GM21529 (cell line): Measurements from ENCODE around the gene UXS1.
A peak's percentile ranks its signal among the peaks of the same experiment; 100 is the strongest.
"Not testable (repeated sequence)": the region's sequence is repeated elsewhere in the genome, so short reads cannot be mapped to it uniquely, and the experiment has no call there.

Experiments
- ATAC-seq: cut with Tn5 transposase; IDR thresholded peaks from one replicate; pipeline ENCODE4 v1.9.1; 2021; ENCODE audit not compliant: unreplicated experiment

Gene UXS1

GRCh38 chr2:106193977-106194778 is at the start of gene UXS1:
UXS1 (minus strand) TSS chr2:106194301; CDS start chr2:106194241, 60 bp downstream.
- ATAC-seq = peak; percentile 66

DNA sequence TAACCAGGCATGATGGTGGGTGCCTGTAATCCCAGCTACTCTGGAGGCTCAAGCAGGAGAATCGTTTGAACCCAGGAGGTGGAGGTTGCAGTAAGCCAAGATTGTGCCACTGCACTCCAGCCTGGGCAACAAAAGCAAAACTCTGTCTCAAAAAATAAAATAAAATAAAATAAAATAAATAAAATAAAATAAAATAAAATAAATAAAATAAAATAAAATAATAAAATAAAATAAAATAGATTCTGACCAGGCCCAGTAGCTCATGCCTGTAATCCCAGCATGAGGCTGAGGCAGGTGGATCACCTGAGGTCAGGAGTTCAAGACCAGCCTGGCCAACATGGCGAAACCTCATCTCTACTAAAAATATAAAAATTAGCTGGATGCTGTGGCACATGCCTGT is 45.4 kb upstream of the UXS1 start:
- ATAC-seq = not testable (repeated sequence)

DNA sequence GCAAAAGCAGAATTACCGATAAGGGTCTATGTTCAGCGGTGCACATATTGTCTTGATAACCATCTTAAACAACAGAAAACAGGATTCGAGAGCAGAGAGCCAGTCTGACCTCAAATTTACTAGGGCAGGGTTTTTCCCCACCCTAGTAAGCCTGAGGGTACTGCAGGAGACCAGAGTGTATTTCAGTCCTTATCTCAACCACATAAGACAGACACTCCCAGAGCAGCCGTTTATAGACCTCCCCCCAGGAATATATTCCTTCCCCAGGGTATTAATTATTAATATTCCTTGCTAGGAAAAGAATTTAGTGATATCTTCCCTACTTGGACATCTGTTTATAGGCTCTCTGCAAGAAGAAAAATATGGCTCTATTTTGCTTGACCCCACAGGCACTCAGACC is 41.3 kb upstream of the UXS1 start:
- ATAC-seq = not testable (repeated sequence)

- no peak for ATAC-seq
Measured at GRCh38 chr2:106233350-106233706, 39.2 kb upstream of the UXS1 start.

DNA sequence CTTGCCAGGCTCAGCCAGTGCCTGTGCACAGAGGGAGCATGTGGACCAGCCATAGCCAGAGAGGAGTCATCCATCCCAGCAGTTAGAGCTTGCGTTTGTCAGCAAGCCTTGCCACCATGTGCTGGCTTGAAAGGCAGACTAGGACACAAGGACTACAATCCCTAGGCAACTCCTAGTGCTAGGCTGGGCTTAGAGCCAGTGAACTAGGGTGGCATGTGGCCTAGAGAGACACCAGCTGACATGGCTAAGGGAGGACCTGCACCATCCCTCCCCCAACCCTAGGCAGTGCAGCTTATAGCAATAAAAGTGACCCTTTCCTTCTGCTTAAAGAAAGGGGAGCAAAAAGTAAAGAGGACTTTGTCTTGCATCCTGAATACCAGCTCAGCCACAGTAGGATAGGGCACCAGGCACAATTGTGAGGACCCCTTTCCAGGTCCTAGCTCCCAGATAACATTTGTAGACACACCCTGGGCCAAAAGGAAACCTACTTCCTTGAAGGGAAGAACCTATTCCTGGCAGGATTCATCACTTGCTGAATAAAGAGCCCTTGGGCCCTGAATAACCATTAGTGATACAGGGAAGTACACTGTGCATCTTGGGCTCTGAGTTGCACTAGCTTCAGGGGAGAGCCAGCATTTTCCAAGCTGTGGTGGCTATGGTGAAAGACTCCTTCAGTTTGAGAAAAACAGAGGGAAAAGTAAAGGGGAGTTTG is 38.7 kb upstream of the UXS1 start:
- ATAC-seq = no peak

- ATAC-seq = no peak
Measured at GRCh38 chr2:106223347-106223746, 29.2 kb upstream of the UXS1 start.

- ATAC-seq = not testable (repeated sequence)
Measured at GRCh38 chr2:106222057-106222456, 28.0 kb upstream of the UXS1 start.

- ATAC-seq = no peak
Measured at GRCh38 chr2:106219813-106220212, 25.7 kb upstream of the UXS1 start.

- not testable (repeated sequence) for ATAC-seq
Measured at GRCh38 chr2:106219157-106219556, 25.1 kb upstream of the UXS1 start.

GRCh38 chr2:106208874-106209273 is 14.8 kb upstream of the UXS1 start:
- no peak for ATAC-seq

DNA sequence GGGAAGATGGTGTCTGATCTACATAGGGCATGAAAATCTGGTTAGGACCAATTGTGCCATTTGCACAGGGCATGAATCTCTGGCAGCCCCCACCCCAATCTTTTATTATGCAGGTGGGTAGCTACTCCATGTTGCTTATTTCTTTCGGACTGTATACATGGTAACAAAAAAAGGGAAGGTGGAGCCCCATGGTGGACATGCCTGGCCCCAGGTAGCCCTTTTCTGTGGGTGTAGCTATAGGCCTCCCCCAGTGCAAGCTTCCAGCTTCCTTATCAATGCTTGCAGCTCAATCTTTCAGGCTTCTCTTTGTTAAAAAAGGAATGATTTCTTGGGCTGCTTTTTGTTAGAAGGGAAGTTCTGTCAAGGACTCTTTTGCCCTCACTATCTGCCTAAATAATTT is 14.3 kb upstream of the UXS1 start:
- ATAC-seq = no peak

GRCh38 chr2:106207246-106207645 is 13.1 kb upstream of the UXS1 start:
- no peak for ATAC-seq

DNA sequence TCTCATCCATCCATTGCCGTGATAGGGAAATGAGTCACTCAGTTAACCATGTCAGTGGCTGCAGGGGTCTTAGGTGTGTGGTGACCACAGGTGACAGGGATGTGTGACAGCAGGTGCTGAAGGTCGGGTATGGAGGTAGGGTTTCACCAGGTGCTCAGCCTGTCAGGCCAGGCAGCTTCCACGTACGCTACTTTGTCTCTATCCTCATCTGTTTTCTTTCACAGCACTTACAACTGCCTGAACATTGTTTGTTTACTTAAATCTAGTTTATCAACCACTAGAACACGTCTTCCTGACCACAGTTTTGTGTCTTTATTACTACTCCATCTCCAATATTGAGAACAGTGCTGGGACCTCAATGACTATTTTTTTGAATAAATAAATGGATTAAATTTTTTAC is 11.4 kb upstream of the UXS1 start:
- no peak for ATAC-seq

- ATAC-seq = not testable (repeated sequence)
Measured at GRCh38 chr2:106204551-106204950, 10.4 kb upstream of the UXS1 start.

GRCh38 chr2:106201661-106202060 is 7.6 kb upstream of the UXS1 start:
- no peak for ATAC-seq

GRCh38 chr2:106197878-106198277 is 3.8 kb upstream of the UXS1 start:
- no peak for ATAC-seq

DNA sequence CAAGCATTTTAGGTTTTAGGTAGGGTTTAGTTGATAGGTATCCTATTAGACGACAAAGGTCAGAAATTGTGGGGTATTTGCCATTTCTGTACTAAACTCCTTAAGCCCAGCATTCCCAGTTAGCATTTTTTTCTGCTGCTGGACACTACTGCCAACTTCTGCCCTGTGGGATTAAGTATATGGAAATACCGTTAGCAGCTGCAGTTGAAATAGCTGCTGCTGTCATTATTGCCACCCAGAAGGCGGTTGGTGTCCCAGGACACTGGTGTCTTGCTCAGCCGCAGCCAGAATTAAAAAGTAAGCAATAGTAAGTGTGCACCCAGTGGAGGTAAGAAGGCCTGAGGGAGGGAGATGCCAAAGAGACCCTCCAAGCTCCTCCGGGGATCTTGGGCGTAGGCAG is 1.9 kb upstream of the UXS1 start:
- no peak for ATAC-seq

- ATAC-seq = no peak
Measured at GRCh38 chr2:106195456-106195855, 1.4 kb upstream of the UXS1 start.

DNA sequence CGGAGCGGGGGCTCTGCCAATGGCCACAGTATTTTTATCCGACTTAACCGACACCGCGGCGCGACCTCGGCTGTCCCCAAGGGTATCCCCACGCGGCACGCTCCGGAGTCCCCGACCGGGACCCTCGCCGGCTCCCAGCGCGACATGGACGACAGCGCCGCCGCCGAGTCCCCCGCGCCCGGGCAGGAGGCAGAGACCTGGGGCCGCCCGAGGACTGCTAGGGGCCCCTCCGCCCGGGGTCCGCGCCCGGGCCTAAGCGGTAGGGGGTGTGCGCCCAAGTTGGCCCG is 468 bp downstream of the UXS1 start:
- ATAC-seq = no peak

DNA sequence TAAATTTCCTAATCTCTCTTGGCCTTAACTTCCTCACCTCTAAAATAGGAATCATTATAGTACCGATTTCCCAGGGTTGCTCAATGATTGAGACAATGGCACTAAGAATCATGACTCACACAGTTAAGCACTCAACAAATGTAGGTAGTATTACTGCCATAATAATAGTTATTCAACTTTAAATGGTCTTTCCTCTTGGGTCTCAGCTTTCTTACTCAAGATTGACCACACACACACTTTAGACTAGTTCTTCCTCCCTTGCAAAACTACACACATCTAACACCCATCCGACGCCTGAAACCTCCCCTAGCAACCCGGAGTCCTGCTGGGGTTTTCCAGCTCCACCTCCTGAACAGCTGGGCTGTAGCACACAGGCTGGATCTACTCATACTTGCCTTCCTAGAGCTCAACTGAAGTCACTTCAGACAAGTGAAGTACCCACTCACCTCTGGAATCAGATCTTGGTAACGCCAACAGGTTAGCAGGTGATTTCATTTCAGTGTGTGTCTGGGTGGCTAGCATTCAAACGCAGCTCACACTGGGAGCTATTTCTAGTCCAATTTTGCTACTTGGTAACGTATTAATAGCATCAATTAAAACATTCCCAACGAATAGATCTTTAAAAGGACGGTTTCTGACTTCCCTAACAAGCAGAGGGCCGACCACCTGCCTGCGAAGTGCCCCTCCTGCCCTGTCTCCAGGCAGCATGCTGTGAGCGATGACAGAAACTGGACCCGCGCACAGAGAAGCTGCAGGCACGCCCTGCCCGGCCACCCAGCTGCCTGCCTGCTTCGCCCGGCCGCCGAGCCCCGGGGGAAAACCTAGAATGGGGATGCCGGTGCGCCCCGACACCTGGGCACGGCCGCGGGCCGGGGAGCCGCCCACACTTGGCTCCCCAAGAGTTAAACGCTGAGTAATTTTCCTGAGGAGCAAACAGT is 1.1 kb downstream of the UXS1 start:
- ATAC-seq = peak; percentile 48

DNA sequence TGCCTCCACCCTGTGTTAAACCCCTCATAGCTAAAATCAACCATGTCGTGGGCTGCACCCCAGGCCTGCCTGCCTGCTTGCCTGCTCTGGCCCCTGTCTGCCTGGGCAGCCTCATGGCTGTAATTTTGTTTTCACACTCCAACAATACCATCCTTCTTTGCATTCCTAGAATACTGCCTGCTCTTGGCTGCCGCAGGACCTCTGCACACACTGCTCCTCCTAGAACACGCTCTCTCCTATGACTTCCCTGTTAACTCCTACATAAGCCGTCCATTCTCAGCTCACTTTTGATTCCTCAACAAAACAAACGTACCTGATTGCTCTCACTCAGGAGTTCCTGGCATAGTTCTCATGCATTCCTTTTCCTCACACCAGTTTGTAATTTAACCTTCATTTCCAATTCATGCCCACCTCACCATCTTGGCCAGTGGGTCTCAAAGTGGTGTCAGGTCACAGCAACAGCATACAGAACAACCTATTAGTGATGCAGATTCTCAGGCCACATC is 2.5 kb downstream of the UXS1 start:
- ATAC-seq = no peak
